Prostate gland (tissue), 2 donors: ENCODE measurements around the gene COG5.
A peak's percentile ranks its signal among the peaks of the same experiment; 100 is the strongest.

ENCODE experiments used
- POLR2A ChIP-seq: fragments of 450-650 bp; IDR thresholded peaks from one replicate; pipeline ENCODE4 v1.6.1; 2016; ENCODE audit warnings: antibody characterized with exemption, mild to moderate bottlenecking
- POLR2AphosphoS5 ChIP-seq: sonication (generic); formaldehyde crosslinking; IDR thresholded peaks from one replicate; pipeline ENCODE4 v1.6.1; 2017; ENCODE audit warnings: antibody characterized with exemption
- TF ChIP-seq, protein P1 (sequence below), 4 experiments: fragments of 200-600 bp in 2 of 4; fragments of 450-650 bp in 2 of 4; sonication (generic) in 2 of 4; IDR thresholded peaks; 1 replicate in 3 of 4; 2 replicates in 1 of 4; pipeline ENCODE4 v1.5.1; 2016 to 2019; ENCODE audit warnings: antibody characterized with exemption in 4 of 4, mild to moderate bottlenecking in 2 of 4, moderate library complexity in 2 of 4

DNA sequence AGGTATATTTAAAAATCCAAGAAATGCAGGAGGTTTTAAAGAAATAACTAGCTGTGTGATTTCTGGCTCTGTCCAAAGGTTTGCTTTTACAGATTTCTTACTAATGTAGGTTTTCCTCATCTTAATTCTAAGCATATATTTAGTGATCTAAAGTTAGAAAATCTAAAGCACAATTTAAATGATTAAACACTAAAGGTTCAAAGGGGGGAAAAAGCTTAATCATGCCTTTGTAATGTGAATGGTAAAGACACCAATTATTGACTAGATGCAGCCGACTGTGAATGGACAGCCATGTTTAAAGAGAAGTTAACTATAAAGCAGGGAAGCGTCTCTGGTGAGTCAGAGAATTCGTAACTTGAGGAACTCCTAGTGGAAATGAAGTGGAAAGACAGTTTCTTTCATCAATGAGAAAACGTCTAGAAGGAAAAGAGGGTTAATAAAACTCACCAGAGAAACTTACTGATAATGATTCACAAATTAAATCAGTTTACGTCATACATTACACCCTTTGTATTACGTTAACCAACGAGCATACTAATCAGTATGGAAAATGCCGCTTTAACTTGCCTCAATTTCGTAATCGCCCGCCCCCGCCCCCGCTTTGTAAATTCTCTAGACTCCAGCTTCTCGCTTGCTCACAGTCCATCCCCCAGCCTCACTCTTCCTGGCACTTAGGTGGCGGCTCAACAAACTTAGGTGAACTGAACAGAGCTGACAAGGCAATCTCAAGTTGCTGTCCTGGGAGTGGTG lies 396.1 kb downstream of the COG5 start:
- TF ChIP-seq, protein P1, sequence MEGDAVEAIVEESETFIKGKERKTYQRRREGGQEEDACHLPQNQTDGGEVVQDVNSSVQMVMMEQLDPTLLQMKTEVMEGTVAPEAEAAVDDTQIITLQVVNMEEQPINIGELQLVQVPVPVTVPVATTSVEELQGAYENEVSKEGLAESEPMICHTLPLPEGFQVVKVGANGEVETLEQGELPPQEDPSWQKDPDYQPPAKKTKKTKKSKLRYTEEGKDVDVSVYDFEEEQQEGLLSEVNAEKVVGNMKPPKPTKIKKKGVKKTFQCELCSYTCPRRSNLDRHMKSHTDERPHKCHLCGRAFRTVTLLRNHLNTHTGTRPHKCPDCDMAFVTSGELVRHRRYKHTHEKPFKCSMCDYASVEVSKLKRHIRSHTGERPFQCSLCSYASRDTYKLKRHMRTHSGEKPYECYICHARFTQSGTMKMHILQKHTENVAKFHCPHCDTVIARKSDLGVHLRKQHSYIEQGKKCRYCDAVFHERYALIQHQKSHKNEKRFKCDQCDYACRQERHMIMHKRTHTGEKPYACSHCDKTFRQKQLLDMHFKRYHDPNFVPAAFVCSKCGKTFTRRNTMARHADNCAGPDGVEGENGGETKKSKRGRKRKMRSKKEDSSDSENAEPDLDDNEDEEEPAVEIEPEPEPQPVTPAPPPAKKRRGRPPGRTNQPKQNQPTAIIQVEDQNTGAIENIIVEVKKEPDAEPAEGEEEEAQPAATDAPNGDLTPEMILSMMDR (IDR thresholded peaks at IDR 0.05) = peak in 3 of 4 experiments; percentile 23 to 53 (median 33)
- TF ChIP-seq POLR2AphosphoS5 (no peak), POLR2A (no peak)
